Heart left ventricle (tissue), 16 donors: ENCODE results near the gene CELF4. TPM values are rescaled to one million over a fixed set of nuclear protein-coding genes. Genes with fewer than 3 reads are reported as not detected.

Source experiments
- ATAC-seq, 4 donors: fragments of 200-7000 bp; cut with Tn5 transposase; one replicate each; pipeline ENCODE4 v1.9.1; 2020 to 2022; ENCODE audit warnings: moderate library complexity in 4 of 4, mild to moderate bottlenecking in 3 of 4, moderate number of reproducible peaks in 1 of 4
- DNase-seq, 5 donors: peaks; one replicate each; pipeline ENCODE4 v3.0.0-alpha.2; 2020
- H3K27ac ChIP-seq, 12 donors: fragments of 200-600 bp; sonication (generic) in 4 of 12; one replicate each; pipeline versions ENCODE4 v1.5.0 to v1.8.0; 2016 to 2022; ENCODE audit warnings: mild to moderate bottlenecking in 2 of 12
- H3K27me3 ChIP-seq, 9 donors: fragments of 200-600 bp; sonication (generic) in 2 of 9; one replicate each; pipeline versions ENCODE4 v1.5.1 to v1.8.0; 2016 to 2022; ENCODE audit warnings: mild to moderate bottlenecking in 3 of 9
- H3K36me3 ChIP-seq, 9 donors: fragments of 200-600 bp; sonication (generic) in 2 of 9; one replicate each; pipeline versions ENCODE4 v1.5.0 to v1.8.0; 2018 to 2022; ENCODE audit warnings: mild to moderate bottlenecking in 2 of 9
- H3K4me1 ChIP-seq, 12 donors: fragments of 200-600 bp; sonication (generic) in 4 of 12; one replicate each; pipeline versions ENCODE4 v1.5.0 to v1.8.0; 2016 to 2022; ENCODE audit warnings: mild to moderate bottlenecking in 3 of 12
- H3K4me3 ChIP-seq, 12 donors: fragments of 200-600 bp; sonication (generic) in 4 of 12; one replicate each; pipeline versions ENCODE4 v1.5.0 to v1.8.0; 2017 to 2022; ENCODE audit warnings: mild to moderate bottlenecking in 9 of 12, moderate library complexity in 4 of 12
- H3K9me3 ChIP-seq, 12 donors: fragments of 200-600 bp; sonication (generic) in 4 of 12; one replicate each; pipeline versions ENCODE4 v1.5.0 to v1.8.0; 2016 to 2022; ENCODE audit warnings: mild to moderate bottlenecking in 1 of 12
- POLR2A ChIP-seq, 2 donors: fragments of 450-650 bp; IDR thresholded peaks; one replicate each; pipeline ENCODE4 v1.6.1; 2017; ENCODE audit warnings: antibody characterized with exemption in 2 of 2, mild to moderate bottlenecking in 2 of 2, moderate library complexity in 2 of 2
- WGBS, 4 donors: extraction: QIAGEN DNeasy Blood & Tissue Kit in 2 of 4; methylation state at CpG; one replicate each; pipeline versions ENCODE4 v1.1.5 to v1.1.7; 2013 to 2018; 5-methylcytosine and 5-hydroxymethylcytosine counted together
- intact Hi-C, 10 donors: fragments of 100-400 bp; cut with DNase I; formaldehyde crosslinking; loops; one replicate each; pipeline versions ENCODE4 v1.11.1 to v1.14.2; 2022
- polyA plus RNA-seq, 2 donors: library from polyadenylated mRNA; stranded (reverse); fragments of 200-250 nt; gene quantifications; one replicate each; pipeline ENCODE4 v1.2.3, GENCODE V29; 2013
- total RNA-seq, 9 donors: library from RNA; depleted of rRNA in 2 of 9; stranded (reverse); fragments of >200 nt in 2 of 9; fragmentation: NEBNext Ultra II Directional in 3 of 9; extraction: Animal tissue kit (Norgen Biotek cat#: 25700) in 3 of 9; gene quantifications; one replicate each; pipeline versions ENCODE4 v1.1.0 to v1.2.4, GENCODE V29; 2016 to 2023
- TF ChIP-seq, protein P1 (sequence below), 12 donors: fragments of 200-600 bp; sonication (generic) in 4 of 12; IDR thresholded peaks; one replicate each; pipeline versions ENCODE4 v1.5.0 to v1.8.0; 2018 to 2022; ENCODE audit warnings: antibody characterized with exemption in 12 of 12, mild to moderate bottlenecking in 5 of 12
- donor health status: ischemic (EF 13 %, LVEDD 7.1; RV severe dilation, severe dysfunction).
- donor health status: healthy with polysubstance abuse.
- donor health status: DM: no; HTN: yes; CAD: no.
- donor health status: DM: no; HTN: no; CAD: no.
- donor health status: ischemic (EF 25% LVEDD 6.9; RV normal size, moderate dysfunction).
- donor health status: ischemic (EF 25% LVEDD 5.7; RV mildly dilated, moderate dysfunction).
- donor health status: healthy.
- donor health status: DM: yes; HTN: yes; CAD: no.
- donor health status: ischemic (EF 35%, LVEDD 5.7; RV mildly dilated, moderate dysfunction).
- donor health status: nonischemic (EF 11% LVEDD 7.7; RV severe dilation, severe dysfunction).
- donor health status: DM: yes; HTN: yes; CAD: no.
- donor health status: PGD.
- donor health status: ischemic (EF 29% LVEDD 5.4; RV normal size, mild dysfunction).
- donor health status: nonischemic (EF 23%, LVEDD 6.1; RV moderate dilation, normal function).

Gene CELF4
- total and polyA plus RNA-seq, 11 donors, result 0.11 to 0.67 (median 0.40) TPM; not detected in 3

DNA sequence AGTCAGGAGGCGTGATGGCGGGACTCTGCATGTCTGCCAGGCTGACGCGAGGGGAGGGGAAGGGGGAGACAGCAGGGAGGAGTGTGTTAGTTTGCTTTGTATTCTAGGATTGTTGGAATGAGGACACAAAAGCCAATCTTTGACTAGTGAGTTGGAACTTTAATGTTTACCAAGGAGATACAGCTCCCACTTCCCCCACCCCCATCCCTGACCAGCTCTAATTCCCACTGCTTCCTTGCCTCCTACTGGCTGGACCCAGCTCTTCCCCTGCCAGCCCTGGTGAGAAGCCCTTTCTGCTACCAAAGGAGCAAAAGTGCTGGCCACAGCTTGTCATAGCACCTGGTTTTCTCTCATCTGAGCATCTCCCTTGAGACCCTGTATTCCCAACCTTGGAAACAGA lies 84.5 kb downstream of the CELF4 start:
- Histone ChIP-seq H3K27me3 (peaks cover 7 to 56% (median 17%) of the 10 kb centered on the region in 9 donors), H3K9me3 (no peaks in the 10 kb centered on the region), H3K27ac (no peak overlapping the region), H3K36me3 (no peaks in the 10 kb centered on the region), H3K4me3 (no peak overlapping the region), H3K4me1 (peaks cover 0 to 12% (median 0%) of the 10 kb centered on the region in 12 donors)
- WGBS, 4 donors, result 61 to 69% (median 63%) methylated on average over 4 of the region's 4 CpGs
- ATAC-seq (no peak), DNase-seq (no peak)
- TF ChIP-seq, protein P1, sequence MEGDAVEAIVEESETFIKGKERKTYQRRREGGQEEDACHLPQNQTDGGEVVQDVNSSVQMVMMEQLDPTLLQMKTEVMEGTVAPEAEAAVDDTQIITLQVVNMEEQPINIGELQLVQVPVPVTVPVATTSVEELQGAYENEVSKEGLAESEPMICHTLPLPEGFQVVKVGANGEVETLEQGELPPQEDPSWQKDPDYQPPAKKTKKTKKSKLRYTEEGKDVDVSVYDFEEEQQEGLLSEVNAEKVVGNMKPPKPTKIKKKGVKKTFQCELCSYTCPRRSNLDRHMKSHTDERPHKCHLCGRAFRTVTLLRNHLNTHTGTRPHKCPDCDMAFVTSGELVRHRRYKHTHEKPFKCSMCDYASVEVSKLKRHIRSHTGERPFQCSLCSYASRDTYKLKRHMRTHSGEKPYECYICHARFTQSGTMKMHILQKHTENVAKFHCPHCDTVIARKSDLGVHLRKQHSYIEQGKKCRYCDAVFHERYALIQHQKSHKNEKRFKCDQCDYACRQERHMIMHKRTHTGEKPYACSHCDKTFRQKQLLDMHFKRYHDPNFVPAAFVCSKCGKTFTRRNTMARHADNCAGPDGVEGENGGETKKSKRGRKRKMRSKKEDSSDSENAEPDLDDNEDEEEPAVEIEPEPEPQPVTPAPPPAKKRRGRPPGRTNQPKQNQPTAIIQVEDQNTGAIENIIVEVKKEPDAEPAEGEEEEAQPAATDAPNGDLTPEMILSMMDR (IDR thresholded peaks at IDR 0.05), result no peak
- TF ChIP-seq POLR2A (IDR thresholded peaks at IDR 0.05), result no peak
- intact Hi-C loops, result loop anchor here in 2 of 10 donors (5.0 to 10.0 kb wide), 2 partner anchors 54 to 94 kb away; no protein-coding TSS in a partner anchor

DNA sequence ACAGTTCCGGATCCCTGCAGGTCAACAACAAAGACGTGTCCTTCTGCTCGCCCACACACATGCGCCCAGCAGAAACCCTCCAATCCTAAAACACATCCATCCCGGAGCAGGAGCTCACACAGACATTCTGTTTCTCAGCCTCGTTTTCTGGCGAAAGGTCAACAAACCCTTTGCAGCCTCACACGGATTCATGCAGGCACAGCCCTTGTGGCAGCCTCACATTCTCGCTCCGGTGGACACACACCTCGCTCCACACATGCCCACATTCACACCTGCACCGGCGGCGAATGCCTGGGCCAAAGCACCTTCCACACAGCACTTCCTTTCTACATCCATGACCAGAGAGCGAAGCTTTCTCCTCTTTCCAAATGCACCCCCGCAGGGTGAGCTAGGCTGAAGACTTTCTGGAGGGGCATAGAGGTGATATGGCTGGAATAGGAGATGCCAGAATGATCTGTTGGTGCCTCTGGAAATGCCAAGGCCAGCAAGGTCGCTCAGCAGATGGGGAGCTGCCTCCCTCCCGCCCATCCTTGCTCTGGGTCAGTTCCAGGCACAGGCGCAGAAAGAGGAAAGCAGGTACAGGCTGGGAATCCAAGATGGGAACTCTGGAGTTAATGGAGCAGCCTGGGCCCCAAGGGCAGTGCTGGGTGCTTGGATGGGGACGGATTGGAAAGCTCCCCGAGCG lies 88.8 kb downstream of the CELF4 start:
- WGBS, 4 donors, result 62 to 73% (median 67%) methylated on average over 22 of the region's 22 CpGs
- Histone ChIP-seq H3K36me3 (no peaks in the 10 kb centered on the region), H3K9me3 (no peaks in the 10 kb centered on the region), H3K4me1 (no peaks in the 10 kb centered on the region), H3K27ac (no peak overlapping the region), H3K4me3 (no peak overlapping the region), H3K27me3 (peaks cover 0 to 34% (median 0%) of the 10 kb centered on the region in 9 donors)
- TF ChIP-seq, protein P1 (IDR thresholded peaks at IDR 0.05), result no peak
- TF ChIP-seq POLR2A (IDR thresholded peaks at IDR 0.05), result no peak
- intact Hi-C loops, result loop anchor here in 6 of 10 donors (1.0 to 10.0 kb wide), 5 partner anchors 89 to 132 kb away; no protein-coding TSS in a partner anchor
- DNase-seq (no peak), ATAC-seq (no peak)

DNA sequence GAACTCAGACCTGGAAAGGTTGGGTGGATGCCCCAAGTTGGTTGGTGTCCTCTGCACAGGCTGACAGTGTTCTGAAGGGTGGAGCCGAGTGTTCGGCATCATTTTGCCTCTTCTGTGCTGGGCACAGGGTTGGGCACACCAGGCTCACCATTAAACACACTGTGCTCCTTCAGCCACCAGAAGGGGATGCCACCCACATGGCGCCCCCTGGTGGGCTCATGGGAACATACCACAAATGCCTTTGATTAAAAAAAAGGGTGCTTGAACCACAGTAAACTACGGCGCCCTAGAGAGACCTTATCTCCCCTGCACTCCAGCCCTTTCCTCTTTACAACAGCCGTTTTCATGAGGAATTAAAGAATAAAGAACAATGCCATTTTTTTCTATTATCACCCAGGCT lies 89.4 kb downstream of the CELF4 start:
- H3K36me3 ChIP-seq, result no peaks in the 10 kb centered on the region
- H3K9me3 ChIP-seq, result no peaks in the 10 kb centered on the region
- no peak overlapping the region for H3K4me3 ChIP-seq
- ATAC-seq (peak in 1 of 4 donors; percentile 11), DNase-seq (no peak)
- no peak overlapping the region for H3K27ac ChIP-seq
- H3K4me1 ChIP-seq, result no peaks in the 10 kb centered on the region
- TF ChIP-seq, protein P1 (IDR thresholded peaks at IDR 0.05), result peak; percentile 29 to 57 (median 48)
- TF ChIP-seq POLR2A (IDR thresholded peaks at IDR 0.05), result no peak
- intact Hi-C loops, result loop anchor here in 6 of 10 donors (1.0 to 10.0 kb wide), 5 partner anchors 89 to 131 kb away; no protein-coding TSS in a partner anchor
- peaks cover 0 to 35% (median 0%) of the 10 kb centered on the region in 9 donors for H3K27me3 ChIP-seq
- WGBS, 4 donors, result 29 to 36% (median 31%) methylated on average over 6 of the region's 6 CpGs

DNA sequence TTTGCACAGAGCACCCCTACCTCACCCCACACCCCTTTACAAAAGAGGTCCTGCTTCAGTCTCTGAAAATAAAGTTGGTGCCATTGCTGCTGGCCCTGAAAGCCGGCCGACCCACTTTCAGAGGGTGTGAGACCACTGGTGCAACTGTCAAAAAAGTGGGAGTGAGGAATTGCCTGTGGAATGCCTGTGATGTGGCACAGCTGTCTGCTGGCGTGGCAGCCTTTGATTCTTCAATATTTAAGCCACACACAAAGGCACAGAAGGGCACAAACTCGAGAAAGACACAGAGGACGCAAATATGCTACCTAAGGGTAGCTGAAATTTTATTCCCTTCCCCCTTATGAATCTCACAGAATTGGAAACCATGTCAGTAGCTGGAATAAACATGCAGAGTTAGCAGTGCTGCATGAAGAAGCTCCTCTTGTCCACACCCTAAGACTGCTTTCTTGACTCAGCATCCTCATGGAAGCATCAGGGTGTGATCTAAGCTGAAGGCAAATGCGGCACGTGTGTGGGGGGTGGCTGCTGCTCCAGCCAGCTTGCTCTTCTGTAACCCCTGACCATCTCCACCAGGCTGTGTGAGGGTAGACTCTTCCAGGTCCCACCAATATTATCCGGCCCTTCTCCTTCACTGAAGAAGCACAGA lies 92.3 kb downstream of the CELF4 start:
- TF ChIP-seq, protein P1 (IDR thresholded peaks at IDR 0.05), result no peak
- no peak for TF ChIP-seq POLR2A (IDR thresholded peaks at IDR 0.05)

More for the DNA sequence above, 92.3 kb downstream of the CELF4 start:
- Histone ChIP-seq H3K4me1 (no peaks in the 10 kb centered on the region), H3K36me3 (no peaks in the 10 kb centered on the region), H3K27me3 (peaks cover 0 to 28% (median 2%) of the 10 kb centered on the region in 9 donors), H3K4me3 (no peak overlapping the region), H3K9me3 (no peaks in the 10 kb centered on the region), H3K27ac (no peak overlapping the region)
- ATAC-seq, result no peak
- no peak for DNase-seq
- WGBS, 4 donors, result 55 to 67% (median 58%) methylated on average over 8 of the region's 8 CpGs
- intact Hi-C loops, result loop anchor here in 4 of 10 donors (10.0 kb wide), 2 partner anchors 89 to 129 kb away; no protein-coding TSS in a partner anchor
